HCT116 (cell line): Measurements from ENCODE around the gene PTPN1. TPM values are rescaled to one million over a fixed set of nuclear protein-coding genes. Genes with fewer than 3 reads are reported as not detected.
A peak's percentile ranks its signal among the peaks of the same experiment; 100 is the strongest.

Experiments
- ATAC-seq: fragments of 200-7000 bp; cut with Tn5 transposase; 2 replicates; pipeline ENCODE4 v1.9.1; 2020; ENCODE audit warnings: mild to moderate bottlenecking, moderate library complexity
- BruUV-seq: library from RNA; stranded (reverse); fragments of 400-500 nt; replicated peaks from 2 replicates; lab custom pipeline; 2021; lab: Mats Ljungman, UMichigan
- CTCF ChIA-PET: fragments of 300-600 bp; sonication (Branson Sonifier 250); formaldehyde crosslinking; loops from one replicate; lab custom pipeline; 2021; ENCODE audit warnings: antibody characterized with exemption; lab: Charles Lee
- POLR2A ChIA-PET: fragments of 300-600, 350-600 bp; sonication (Branson Sonifier 250); formaldehyde crosslinking; loops from one replicate; lab custom pipeline; 2021; ENCODE audit warnings: antibody characterized with exemption; lab: Charles Lee
- RAD21 ChIA-PET, 2 experiments: fragments of 300-600 bp; sonication (Branson Sonifier 250); formaldehyde crosslinking; loops; one replicate each; lab custom pipeline; 2023; ENCODE audit warnings: low total read pairs in 2 of 2; ENCODE audit not compliant: uncharacterized antibody in 2 of 2, unreplicated experiment in 2 of 2, low non-redundant PET in 1 of 2; lab: Charles Lee
- DNase-seq: peaks from one replicate; pipeline ENCODE4 v3.0.0-alpha.2; 2010; ENCODE audit warnings: low read depth, low spot score
- H2AFZ ChIP-seq: fragments of 200-600 bp; shearing (Covaris generic), sonication (generic); 2 replicates; pipeline ENCODE4 v1.6.1; 2017; ENCODE audit warnings: low read depth, mixed run types, mixed read lengths, antibody characterized with exemption, low read length; ENCODE audit not compliant: poor library complexity, severe bottlenecking
- H3K27ac ChIP-seq: 2 replicates; pipeline ENCODE4 v1.5.1; 2012; ENCODE audit warnings: low read depth, low read length
- H3K27me3 ChIP-seq: fragments of 200-600 bp; sonication (generic); 2 replicates; pipeline ENCODE4 v1.6.1; 2016; ENCODE audit warnings: mixed run types, low read length, mixed read lengths; ENCODE audit not compliant: insufficient read depth
- H3K36me3 ChIP-seq, 2 experiments: fragments of 200-500 bp in 1 of 2; fragments of 200-600 bp in 1 of 2; sonication (Bioruptor generic) in 1 of 2; sonication (generic) in 1 of 2; 2 replicates each; pipeline versions ENCODE4 v1.5.1 to v1.6.1; 2014 to 2016; ENCODE audit warnings: low read length in 2 of 2, inconsistent platforms in 1 of 2, mixed read lengths in 1 of 2, mixed run types in 1 of 2; ENCODE audit not compliant: insufficient read depth in 2 of 2, control insufficient read depth in 1 of 2
- H3K4me1 ChIP-seq, 2 experiments: fragments of 200-600 bp in 1 of 2; sonication (generic) in 1 of 2; 2 replicates each; pipeline versions ENCODE4 v1.5.1 to v1.6.1; 2012 to 2017; ENCODE audit warnings: low read length in 2 of 2, inconsistent platforms in 1 of 2, mild to moderate bottlenecking in 1 of 2, mixed read lengths in 1 of 2, mixed run types in 1 of 2, moderate library complexity in 1 of 2; ENCODE audit not compliant: insufficient read depth in 2 of 2, control insufficient read depth in 1 of 2
- H3K4me2 ChIP-seq: fragments of 200-600 bp; sonication (generic); 2 replicates; pipeline ENCODE4 v1.6.1; 2017; ENCODE audit warnings: mixed run types, low read length, mixed read lengths
- H3K4me3 ChIP-seq, 2 experiments: fragments of 200-600 bp in 1 of 2; sonication (generic) in 1 of 2; replicated peaks in 1 of 2; 2 replicates each; pipeline ENCODE4 v1.5.1; 2011 to 2016; ENCODE audit warnings: low read length in 2 of 2, control low read depth in 1 of 2, low read depth in 1 of 2, mild to moderate bottlenecking in 1 of 2, mixed read lengths in 1 of 2, mixed run types in 1 of 2
- H3K79me2 ChIP-seq: fragments of 200-600 bp; sonication (generic); 2 replicates; pipeline ENCODE4 v1.6.1; 2017; ENCODE audit warnings: mild to moderate bottlenecking, mixed run types, low read length, moderate library complexity, mixed read lengths; ENCODE audit not compliant: insufficient read depth
- H3K9ac ChIP-seq: fragments of 200-600 bp; sonication (generic); 2 replicates; pipeline ENCODE4 v1.6.1; 2016; ENCODE audit warnings: low read length, mixed read lengths
- H3K9me2 ChIP-seq: fragments of 200-600 bp; sonication (generic), shearing (Covaris generic); 2 replicates; pipeline ENCODE4 v1.6.1; 2017; ENCODE audit warnings: mixed run types, mild to moderate bottlenecking, moderate library complexity; ENCODE audit not compliant: insufficient read depth
- H3K9me3 ChIP-seq, 2 experiments: fragments of 200-500 bp in 1 of 2; fragments of 200-600 bp in 1 of 2; sonication (Bioruptor generic) in 1 of 2; sonication (generic) in 1 of 2; 2 replicates each; pipeline ENCODE4 v1.6.1; 2014 to 2017; ENCODE audit warnings: low read length in 2 of 2, mixed read lengths in 2 of 2, inconsistent platforms in 1 of 2, low read depth in 1 of 2, mild to moderate bottlenecking in 1 of 2, mixed run types in 1 of 2, moderate library complexity in 1 of 2; ENCODE audit not compliant: control insufficient read depth in 1 of 2, insufficient read depth in 1 of 2
- H4K20me1 ChIP-seq: fragments of 200-600 bp; sonication (generic), shearing (Covaris generic); 2 replicates; pipeline ENCODE4 v1.6.1; 2017; ENCODE audit warnings: mixed run types, mild to moderate bottlenecking, moderate library complexity; ENCODE audit not compliant: insufficient read depth
- CEBPB ChIP-seq: IDR thresholded peaks from 2 replicates; pipeline ENCODE4 v1.6.1; 2012; ENCODE audit warnings: low read depth
- EZH2 ChIP-seq: fragments of 200-600 bp; sonication (generic); IDR thresholded peaks from 2 replicates; pipeline ENCODE4 v1.6.1; 2017; ENCODE audit warnings: antibody characterized with exemption, mixed run types
- POLR2A ChIP-seq: IDR thresholded peaks from 2 replicates; pipeline ENCODE4 v1.7.0; 2011; ENCODE audit warnings: borderline replicate concordance; ENCODE audit not compliant: insufficient read depth, insufficient read length; ENCODE audit errors: extremely low read depth
- RAD21 ChIP-seq: IDR thresholded peaks from 2 replicates; pipeline ENCODE4 v1.6.1; 2012; ENCODE audit warnings: low read depth, mild to moderate bottlenecking
- SP1 ChIP-seq: IDR thresholded peaks from 2 replicates; pipeline ENCODE4 v1.6.1; 2012; ENCODE audit warnings: low read depth
- YY1 ChIP-seq: IDR thresholded peaks from 2 replicates; pipeline ENCODE4 v1.6.1; 2011; ENCODE audit warnings: low read length, low read depth, moderate library complexity, mild to moderate bottlenecking; ENCODE audit not compliant: insufficient replicate concordance; ENCODE audit errors: extremely low read depth
- ZNF274 ChIP-seq: fragments of 200-500 bp; sonication (Bioruptor generic); IDR thresholded peaks from 2 replicates; pipeline ENCODE4 v1.6.1; 2014; ENCODE audit warnings: mild to moderate bottlenecking, low read depth, low read length, inconsistent platforms
- intact Hi-C: fragments of 100-400 bp; cut with micrococcal nuclease; formaldehyde crosslinking; loops from 2 replicates; pipeline ENCODE4 v1.10.0; 2022
- total RNA-seq: library from RNA; stranded (reverse); gene quantifications from one replicate; pipeline ENCODE4 v1.2.1, GENCODE V29; 2021; ENCODE audit not compliant: unreplicated experiment
- TF ChIP-seq, protein P1 (sequence below): IDR thresholded peaks from 2 replicates; pipeline ENCODE4 v1.6.1; 2012
- TF ChIP-seq, protein P2 (sequence below), 3 experiments: fragments of 200-600 bp in 1 of 3; sonication (generic) in 1 of 3; IDR thresholded peaks in 2 of 3; conservative IDR thresholded peaks in 1 of 3; 2 replicates each; pipeline ENCODE4 v1.5.1; 2012 to 2017; ENCODE audit warnings: low read depth in 2 of 3, low read length in 2 of 3, antibody characterized with exemption in 1 of 3, borderline replicate concordance in 1 of 3, control low read depth in 1 of 3, mild to moderate bottlenecking in 1 of 3, mixed read lengths in 1 of 3, mixed run types in 1 of 3, moderate library complexity in 1 of 3; ENCODE audit not compliant: insufficient read depth in 1 of 3

PTPN1 gene
- total RNA-seq, 1 experiment from 2014 or later, result 47.5 TPM

DNA sequence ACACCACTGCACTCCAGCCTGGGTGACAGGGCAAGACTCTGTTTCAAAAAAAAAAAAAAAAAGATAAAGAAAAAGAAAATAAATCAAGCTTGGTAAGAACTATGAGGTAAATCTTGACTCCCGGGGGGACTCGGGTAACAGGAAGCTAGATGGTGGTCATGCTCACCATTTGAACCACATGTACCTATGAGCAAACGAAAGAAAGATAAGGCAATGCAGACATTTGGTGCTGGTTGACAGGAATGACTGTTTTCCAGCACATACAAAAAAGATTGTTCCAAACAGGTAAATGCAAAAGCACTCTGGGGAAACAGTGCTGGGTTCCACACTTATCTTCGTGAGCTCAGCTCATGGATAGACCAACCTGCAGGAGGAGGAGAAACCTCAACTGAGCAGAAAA lies 22.8 kb upstream of the PTPN1 start:
- ATAC-seq, result no peak
- no TSS peak for BruUV-seq
- CTCF ChIA-PET, result interaction anchor here (1.0 to 1.6 kb wide), 2 partner anchors 9 to 12 kb away, joined by 3 to 5 read pairs; no protein-coding TSS in a partner anchor

More for the DNA sequence above, 22.8 kb upstream of the PTPN1 start:
- Histone ChIP-seq H3K79me2 (no peaks in the 10 kb centered on the region), H3K27ac (no peak overlapping the region), H2AFZ (peak overlapping the region; percentile 22), H3K4me3 (no peak overlapping the region), H3K36me3 (no peaks in the 10 kb centered on the region), H3K27me3 (no peaks in the 10 kb centered on the region), H4K20me1 (no peaks in the 10 kb centered on the region), H3K9ac (no peak overlapping the region), H3K9me3 (no peaks in the 10 kb centered on the region), H3K4me2 (no peak overlapping the region), H3K4me1 (peaks cover 17 to 42% of the 10 kb centered on the region in 2 experiments), H3K9me2 (no peaks in the 10 kb centered on the region)
- DNase-seq, result no peak
- TF ChIP-seq POLR2A (no peak), CEBPB (no peak), EZH2 (no peak), YY1 (no peak), SP1 (no peak), RAD21 (no peak), ZNF274 (no peak)
- TF ChIP-seq, protein P1, sequence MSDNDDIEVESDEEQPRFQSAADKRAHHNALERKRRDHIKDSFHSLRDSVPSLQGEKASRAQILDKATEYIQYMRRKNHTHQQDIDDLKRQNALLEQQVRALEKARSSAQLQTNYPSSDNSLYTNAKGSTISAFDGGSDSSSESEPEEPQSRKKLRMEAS, result no peak
- TF ChIP-seq, protein P2, sequence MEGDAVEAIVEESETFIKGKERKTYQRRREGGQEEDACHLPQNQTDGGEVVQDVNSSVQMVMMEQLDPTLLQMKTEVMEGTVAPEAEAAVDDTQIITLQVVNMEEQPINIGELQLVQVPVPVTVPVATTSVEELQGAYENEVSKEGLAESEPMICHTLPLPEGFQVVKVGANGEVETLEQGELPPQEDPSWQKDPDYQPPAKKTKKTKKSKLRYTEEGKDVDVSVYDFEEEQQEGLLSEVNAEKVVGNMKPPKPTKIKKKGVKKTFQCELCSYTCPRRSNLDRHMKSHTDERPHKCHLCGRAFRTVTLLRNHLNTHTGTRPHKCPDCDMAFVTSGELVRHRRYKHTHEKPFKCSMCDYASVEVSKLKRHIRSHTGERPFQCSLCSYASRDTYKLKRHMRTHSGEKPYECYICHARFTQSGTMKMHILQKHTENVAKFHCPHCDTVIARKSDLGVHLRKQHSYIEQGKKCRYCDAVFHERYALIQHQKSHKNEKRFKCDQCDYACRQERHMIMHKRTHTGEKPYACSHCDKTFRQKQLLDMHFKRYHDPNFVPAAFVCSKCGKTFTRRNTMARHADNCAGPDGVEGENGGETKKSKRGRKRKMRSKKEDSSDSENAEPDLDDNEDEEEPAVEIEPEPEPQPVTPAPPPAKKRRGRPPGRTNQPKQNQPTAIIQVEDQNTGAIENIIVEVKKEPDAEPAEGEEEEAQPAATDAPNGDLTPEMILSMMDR (IDR thresholded peaks at IDR 0.05 in 2 of 3, conservative IDR thresholded peaks at IDR 0.05 in 1 of 3; ENCODE audit: borderline replicate concordance in 1 of 3, insufficient read depth in 1 of 3, low read depth in 2 of 3, low read length in 2 of 3), result no peak
- RAD21 ChIA-PET, result no interaction called here
- intact Hi-C loops, result no loop called here
- POLR2A ChIA-PET, result interaction anchor here (0.6 kb wide), 1 partner anchor 1522 kb away, joined by 5 read pairs; no protein-coding TSS in a partner anchor
